ENCODE measurements around the gene PXMP4.

PXMP4 gene

GRCh38 chr20:33679758-33680485, 40.2 kb downstream of the PXMP4 start:
- no peak overlapping the region for H3K27ac ChIP-seq
- H3K36me3 ChIP-seq (ENCODE audit: control insufficient read depth, insufficient read depth, low read length) = no peaks in the 10 kb centered on the region
- TF ChIP-seq CTCF (IDR thresholded peaks at IDR 0.05) = no peak
- no peaks in the 10 kb centered on the region for H3K4me1 ChIP-seq
- H2AFZ ChIP-seq = no peak overlapping the region
- H3K9me3 ChIP-seq (ENCODE audit: control insufficient read depth, low read length) = no peaks in the 10 kb centered on the region
- H3K9ac ChIP-seq = no peak overlapping the region
- H3K79me2 ChIP-seq = no peaks in the 10 kb centered on the region
- no peaks in the 10 kb centered on the region for H3K27me3 ChIP-seq (ENCODE audit: control insufficient read depth, insufficient read depth, low read length)
- no peak overlapping the region for H3K4me2 ChIP-seq (ENCODE audit: low read length)
- H3K4me3 ChIP-seq (ENCODE audit: low read depth, low read length) = no peak overlapping the region

GRCh38 chr20:33677991-33678702, 42.0 kb downstream of the PXMP4 start:
- no peak for TF ChIP-seq CTCF (IDR thresholded peaks at IDR 0.05)
- H3K27ac ChIP-seq = no peak overlapping the region
- H3K4me1 ChIP-seq = peaks cover 4% of the 10 kb centered on the region
- H3K36me3 ChIP-seq (ENCODE audit: control insufficient read depth, insufficient read depth, low read length) = no peaks in the 10 kb centered on the region
- no peaks in the 10 kb centered on the region for H3K79me2 ChIP-seq
- H3K4me2 ChIP-seq (ENCODE audit: low read length) = no peak overlapping the region
- H3K9me3 ChIP-seq (ENCODE audit: control insufficient read depth, low read length) = no peaks in the 10 kb centered on the region
- no peak overlapping the region for H2AFZ ChIP-seq
- no peak overlapping the region for H3K9ac ChIP-seq
- H3K4me3 ChIP-seq (ENCODE audit: low read depth, low read length) = no peak overlapping the region
- no peaks in the 10 kb centered on the region for H3K27me3 ChIP-seq (ENCODE audit: control insufficient read depth, insufficient read depth, low read length)

- Histone ChIP-seq H3K36me3 (ENCODE audit: control insufficient read depth, insufficient read depth, low read length) (no peaks in the 10 kb centered on the region), H3K27ac (no peak overlapping the region), H3K4me2 (ENCODE audit: low read length) (no peak overlapping the region), H3K4me3 (ENCODE audit: low read depth, low read length) (no peak overlapping the region), H3K79me2 (no peaks in the 10 kb centered on the region), H3K9ac (no peak overlapping the region), H2AFZ (no peak overlapping the region), H3K4me1 (peaks cover 10% of the 10 kb centered on the region), H3K9me3 (ENCODE audit: control insufficient read depth, low read length) (no peaks in the 10 kb centered on the region), H3K27me3 (ENCODE audit: control insufficient read depth, insufficient read depth, low read length) (no peaks in the 10 kb centered on the region)
- TF ChIP-seq CTCF (IDR thresholded peaks at IDR 0.05) = no peak
These were observed 43.2 kb downstream of the PXMP4 start for GRCh38 chr20:33676652-33677645.

GRCh38 chr20:33676121-33676520, 44.0 kb downstream of the PXMP4 start:
- H3K79me2 ChIP-seq = no peaks in the 10 kb centered on the region
- H3K4me2 ChIP-seq (ENCODE audit: low read length) = no peak overlapping the region
- no peak overlapping the region for H3K4me3 ChIP-seq (ENCODE audit: low read depth, low read length)
- H3K4me1 ChIP-seq = peaks cover 10% of the 10 kb centered on the region
- H3K9me3 ChIP-seq (ENCODE audit: control insufficient read depth, low read length) = no peaks in the 10 kb centered on the region
- no peaks in the 10 kb centered on the region for H3K36me3 ChIP-seq (ENCODE audit: control insufficient read depth, insufficient read depth, low read length)
- no peak overlapping the region for H3K9ac ChIP-seq
- no peak overlapping the region for H2AFZ ChIP-seq
- no peak overlapping the region for H3K27ac ChIP-seq
- no peak for TF ChIP-seq CTCF (IDR thresholded peaks at IDR 0.05)
- H3K27me3 ChIP-seq (ENCODE audit: control insufficient read depth, insufficient read depth, low read length) = no peaks in the 10 kb centered on the region
